MM.1S (cell line): ENCODE data around the gene YPEL2.

ENCODE experiments used
- CTCF ChIP-seq: fragments of 300-600 bp; sonication (generic); IDR thresholded peaks from 2 replicates; pipeline ENCODE4 v1.5.1; 2016; ENCODE audit warnings: antibody characterized with exemption, low read length, mixed read lengths
- EZH2 ChIP-seq: fragments of 300-600 bp; sonication (generic); optimal IDR thresholded peaks from 2 replicates; pipeline ENCODE3; 2017; ENCODE audit warnings: low read depth, mild to moderate bottlenecking, antibody characterized with exemption, low read length, mixed read lengths
- EZH2phosphoT487 ChIP-seq: fragments of 300-600 bp; sonication (generic); IDR thresholded peaks from 2 replicates; pipeline ENCODE4 v1.6.1; 2018; ENCODE audit warnings: antibody characterized with exemption, low read length

- no peak for TF ChIP-seq CTCF
- no peak for TF ChIP-seq EZH2phosphoT487
- no peak for TF ChIP-seq EZH2
Measured at GRCh38 chr17:59392973-59393679, 61.7 kb downstream of the YPEL2 start.
